WTC11 (cell line): Measurements from ENCODE around the gene FOXO3. TPM values are rescaled to one million over a fixed set of nuclear protein-coding genes. Genes with fewer than 3 reads are reported as not detected.
A peak's percentile ranks its signal among the peaks of the same experiment; 100 is the strongest.

Source experiments
- ATAC-seq: fragments of 200-7000 bp; cut with Tn5 transposase; 2 replicates; pipeline ENCODE4 v1.10.0; 2021; ENCODE audit warnings: mild to moderate bottlenecking, moderate library complexity
- CTCF ChIA-PET: fragments of 300-600 bp; sonication (Branson Sonifier 250); formaldehyde crosslinking; loops from one replicate; lab custom pipeline; 2021; ENCODE audit warnings: antibody characterized with exemption; lab: Charles Lee
- POLR2A ChIA-PET: fragments of 350-600 bp; sonication (Branson Sonifier 250); formaldehyde crosslinking; loops from one replicate; lab custom pipeline; 2021; ENCODE audit warnings: antibody characterized with exemption; lab: Charles Lee
- DNase-seq: peaks from one replicate; pipeline ENCODE4 v3.0.0; 2021; ENCODE audit warnings: low spot score
- H3K27ac Mint-ChIP-seq: 2 replicates; pipeline ENCODE4 v1.8.0; 2021; ENCODE audit warnings: mixed read lengths
- H3K27me3 Mint-ChIP-seq: 2 replicates; pipeline ENCODE4 v1.8.0; 2021; ENCODE audit warnings: low read depth, mild to moderate bottlenecking, moderate library complexity, mixed read lengths
- H3K36me3 Mint-ChIP-seq: 2 replicates; pipeline ENCODE4 v1.8.0; 2021; ENCODE audit warnings: mixed read lengths
- H3K4me1 Mint-ChIP-seq: 2 replicates; pipeline ENCODE4 v1.8.0; 2022; ENCODE audit warnings: mixed read lengths
- H3K4me3 Mint-ChIP-seq: 2 replicates; pipeline ENCODE4 v1.8.0; 2021; ENCODE audit warnings: mild to moderate bottlenecking, moderate library complexity, mixed read lengths
- H3K9me3 Mint-ChIP-seq: 2 replicates; pipeline ENCODE4 v1.8.0; 2021; ENCODE audit warnings: mixed read lengths
- CREB1 ChIP-seq: sonication (generic); formaldehyde crosslinking; IDR thresholded peaks from 2 replicates; pipeline ENCODE4 v1.8.0; 2023; ENCODE audit warnings: mild to moderate bottlenecking, missing genetic modification reagents
- ESRRA ChIP-seq: sonication (generic); formaldehyde crosslinking; IDR thresholded peaks from 2 replicates; pipeline ENCODE4 v1.8.1; 2022; ENCODE audit warnings: mild to moderate bottlenecking, missing genetic modification reagents, borderline replicate concordance
- FOXP1 ChIP-seq: sonication (generic); formaldehyde crosslinking; IDR thresholded peaks from 2 replicates; pipeline ENCODE4 v1.8.0; 2022; ENCODE audit warnings: missing genetic modification reagents, mild to moderate bottlenecking, moderate library complexity, borderline replicate concordance
- GABPB1 ChIP-seq: sonication (generic); formaldehyde crosslinking; IDR thresholded peaks from 2 replicates; pipeline ENCODE4 v1.8.1; 2023; ENCODE audit warnings: mild to moderate bottlenecking, missing genetic modification reagents
- GTF2I ChIP-seq: fragments of 250-450 bp; sonication (Bioruptor Pico); conservative IDR thresholded peaks from 2 replicates; pipeline ENCODE4 v1.4.0; 2021; ENCODE audit warnings: mild to moderate bottlenecking
- NFATC4 ChIP-seq: fragments of 250-450 bp; sonication (Bioruptor Pico); IDR thresholded peaks from 2 replicates; pipeline ENCODE4 v1.9.0; 2021; ENCODE audit warnings: mild to moderate bottlenecking
- NFE2L1 ChIP-seq: sonication (generic); formaldehyde crosslinking; IDR thresholded peaks from 2 replicates; pipeline ENCODE4 v1.8.1; 2023; ENCODE audit warnings: missing genetic modification reagents
- NFYB ChIP-seq: sonication (generic); formaldehyde crosslinking; conservative IDR thresholded peaks from 2 replicates; pipeline ENCODE4 v1.8.0; 2022; ENCODE audit warnings: low read depth, missing genetic modification reagents
- RELA ChIP-seq: sonication (generic); formaldehyde crosslinking; IDR thresholded peaks from 2 replicates; pipeline ENCODE4 v1.8.1; 2022; ENCODE audit warnings: missing genetic modification reagents, mild to moderate bottlenecking, borderline replicate concordance
- SMAD3 ChIP-seq: sonication (generic); formaldehyde crosslinking; IDR thresholded peaks from 2 replicates; pipeline ENCODE4 v1.8.0; 2022; ENCODE audit warnings: missing genetic modification reagents, mild to moderate bottlenecking, borderline replicate concordance
- TEAD1 ChIP-seq: sonication (generic); formaldehyde crosslinking; IDR thresholded peaks from 2 replicates; pipeline ENCODE4 v1.8.0; 2022; ENCODE audit warnings: mild to moderate bottlenecking, missing genetic modification reagents
- ZNF138 ChIP-seq: sonication (generic); formaldehyde crosslinking; conservative IDR thresholded peaks from 2 replicates; pipeline ENCODE4 v1.8.1; 2022; ENCODE audit warnings: mild to moderate bottlenecking, moderate library complexity, missing genetic modification reagents
- ZNF263 ChIP-seq: sonication (generic); formaldehyde crosslinking; IDR thresholded peaks from 2 replicates; pipeline ENCODE4 v1.8.1; 2022; ENCODE audit warnings: low read depth, mild to moderate bottlenecking, moderate library complexity, missing genetic modification reagents
- ZNF416 ChIP-seq: fragments of 250-450 bp; sonication (Bioruptor Pico); IDR thresholded peaks from 2 replicates; pipeline ENCODE4 v1.9.0; 2021; ENCODE audit warnings: mild to moderate bottlenecking, inconsistent platforms
- total RNA-seq: library from RNA; stranded (reverse); gene quantifications from 3 replicates; pipeline ENCODE4 v1.2.3, GENCODE V29; 2021
- TF ChIP-seq, protein P1 (sequence below): sonication (generic); formaldehyde crosslinking; IDR thresholded peaks from 2 replicates; pipeline ENCODE4 v1.8.0; 2023; ENCODE audit warnings: mild to moderate bottlenecking, missing genetic modification reagents
- TF ChIP-seq, protein P2 (sequence below): fragments of 250-450 bp; sonication (Bioruptor Pico); IDR thresholded peaks from 2 replicates; pipeline ENCODE4 v2.1.2; 2022; ENCODE audit warnings: mild to moderate bottlenecking, moderate library complexity
- TF ChIP-seq, protein P3 (sequence below): fragments of 250-450 bp; sonication (Bioruptor Pico); conservative IDR thresholded peaks from 2 replicates; pipeline ENCODE4 v1.9.0; 2021; ENCODE audit warnings: mild to moderate bottlenecking
- TF ChIP-seq, protein P4 (sequence below): sonication (generic); formaldehyde crosslinking; IDR thresholded peaks from 2 replicates; pipeline ENCODE4 v1.8.1; 2023; ENCODE audit warnings: mild to moderate bottlenecking, missing genetic modification reagents, moderate library complexity
- TF ChIP-seq, protein P5 (sequence below): sonication (generic); formaldehyde crosslinking; IDR thresholded peaks from 2 replicates; pipeline ENCODE4 v1.8.1; 2023; ENCODE audit warnings: mild to moderate bottlenecking, missing genetic modification reagents
- TF ChIP-seq, protein P6 (sequence below): sonication (generic); formaldehyde crosslinking; IDR thresholded peaks from 2 replicates; pipeline ENCODE4 v1.8.1; 2023; ENCODE audit warnings: mild to moderate bottlenecking, missing genetic modification reagents
- TF ChIP-seq, protein P7 (sequence below): fragments of 250-450 bp; sonication (Bioruptor Pico); IDR thresholded peaks from 2 replicates; pipeline ENCODE4 v1.9.0; 2021; ENCODE audit warnings: mild to moderate bottlenecking, borderline replicate concordance

FOXO3 gene
- total RNA-seq, 1 experiment from 2014 or later, result 15.6 TPM

DNA sequence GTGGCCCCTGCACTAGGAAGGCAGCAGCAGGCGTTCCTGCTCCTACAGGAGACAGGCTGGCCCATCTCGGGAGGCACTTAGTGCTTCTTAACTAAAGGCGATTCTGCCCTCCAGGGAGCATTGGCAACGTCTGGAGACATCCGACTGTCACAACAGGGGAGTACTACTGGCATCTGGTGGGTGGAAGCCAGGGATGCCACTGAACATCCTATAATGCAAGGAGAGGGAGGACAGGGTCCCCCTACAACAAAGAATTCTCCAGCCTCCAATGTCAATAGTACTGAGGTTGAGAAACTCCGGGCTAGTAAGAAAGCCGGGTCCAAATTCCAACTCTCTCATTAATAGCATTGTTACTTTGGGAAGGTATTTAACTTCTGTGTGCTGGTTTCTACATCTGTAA, 168.1 kb downstream of the FOXO3 start (continued):
- no peak for TF ChIP-seq TEAD1 (CRISPR knock-in tag)
- no peak for TF ChIP-seq SMAD3
- TF ChIP-seq RELA (CRISPR knock-in tag), result no peak
- no peak for TF ChIP-seq ZNF138 (CRISPR knock-in tag)
- TF ChIP-seq NFATC4, result no peak
- TF ChIP-seq, protein P1, sequence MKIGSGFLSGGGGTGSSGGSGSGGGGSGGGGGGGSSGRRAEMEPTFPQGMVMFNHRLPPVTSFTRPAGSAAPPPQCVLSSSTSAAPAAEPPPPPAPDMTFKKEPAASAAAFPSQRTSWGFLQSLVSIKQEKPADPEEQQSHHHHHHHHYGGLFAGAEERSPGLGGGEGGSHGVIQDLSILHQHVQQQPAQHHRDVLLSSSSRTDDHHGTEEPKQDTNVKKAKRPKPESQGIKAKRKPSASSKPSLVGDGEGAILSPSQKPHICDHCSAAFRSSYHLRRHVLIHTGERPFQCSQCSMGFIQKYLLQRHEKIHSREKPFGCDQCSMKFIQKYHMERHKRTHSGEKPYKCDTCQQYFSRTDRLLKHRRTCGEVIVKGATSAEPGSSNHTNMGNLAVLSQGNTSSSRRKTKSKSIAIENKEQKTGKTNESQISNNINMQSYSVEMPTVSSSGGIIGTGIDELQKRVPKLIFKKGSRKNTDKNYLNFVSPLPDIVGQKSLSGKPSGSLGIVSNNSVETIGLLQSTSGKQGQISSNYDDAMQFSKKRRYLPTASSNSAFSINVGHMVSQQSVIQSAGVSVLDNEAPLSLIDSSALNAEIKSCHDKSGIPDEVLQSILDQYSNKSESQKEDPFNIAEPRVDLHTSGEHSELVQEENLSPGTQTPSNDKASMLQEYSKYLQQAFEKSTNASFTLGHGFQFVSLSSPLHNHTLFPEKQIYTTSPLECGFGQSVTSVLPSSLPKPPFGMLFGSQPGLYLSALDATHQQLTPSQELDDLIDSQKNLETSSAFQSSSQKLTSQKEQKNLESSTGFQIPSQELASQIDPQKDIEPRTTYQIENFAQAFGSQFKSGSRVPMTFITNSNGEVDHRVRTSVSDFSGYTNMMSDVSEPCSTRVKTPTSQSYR, result no peak
- TF ChIP-seq ZNF263 (CRISPR knock-in tag), result no peak
- TF ChIP-seq, protein P2, sequence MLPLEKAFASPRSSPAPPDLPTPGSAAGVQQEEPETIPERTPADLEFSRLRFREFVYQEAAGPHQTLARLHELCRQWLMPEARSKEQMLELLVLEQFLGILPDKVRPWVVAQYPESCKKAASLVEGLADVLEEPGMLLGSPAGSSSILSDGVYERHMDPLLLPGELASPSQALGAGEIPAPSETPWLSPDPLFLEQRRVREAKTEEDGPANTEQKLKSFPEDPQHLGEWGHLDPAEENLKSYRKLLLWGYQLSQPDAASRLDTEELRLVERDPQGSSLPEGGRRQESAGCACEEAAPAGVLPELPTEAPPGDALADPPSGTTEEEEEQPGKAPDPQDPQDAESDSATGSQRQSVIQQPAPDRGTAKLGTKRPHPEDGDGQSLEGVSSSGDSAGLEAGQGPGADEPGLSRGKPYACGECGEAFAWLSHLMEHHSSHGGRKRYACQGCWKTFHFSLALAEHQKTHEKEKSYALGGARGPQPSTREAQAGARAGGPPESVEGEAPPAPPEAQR (CRISPR knock-in tag), result no peak
- no peak for TF ChIP-seq CREB1 (CRISPR knock-in tag)
- TF ChIP-seq, protein P3, sequence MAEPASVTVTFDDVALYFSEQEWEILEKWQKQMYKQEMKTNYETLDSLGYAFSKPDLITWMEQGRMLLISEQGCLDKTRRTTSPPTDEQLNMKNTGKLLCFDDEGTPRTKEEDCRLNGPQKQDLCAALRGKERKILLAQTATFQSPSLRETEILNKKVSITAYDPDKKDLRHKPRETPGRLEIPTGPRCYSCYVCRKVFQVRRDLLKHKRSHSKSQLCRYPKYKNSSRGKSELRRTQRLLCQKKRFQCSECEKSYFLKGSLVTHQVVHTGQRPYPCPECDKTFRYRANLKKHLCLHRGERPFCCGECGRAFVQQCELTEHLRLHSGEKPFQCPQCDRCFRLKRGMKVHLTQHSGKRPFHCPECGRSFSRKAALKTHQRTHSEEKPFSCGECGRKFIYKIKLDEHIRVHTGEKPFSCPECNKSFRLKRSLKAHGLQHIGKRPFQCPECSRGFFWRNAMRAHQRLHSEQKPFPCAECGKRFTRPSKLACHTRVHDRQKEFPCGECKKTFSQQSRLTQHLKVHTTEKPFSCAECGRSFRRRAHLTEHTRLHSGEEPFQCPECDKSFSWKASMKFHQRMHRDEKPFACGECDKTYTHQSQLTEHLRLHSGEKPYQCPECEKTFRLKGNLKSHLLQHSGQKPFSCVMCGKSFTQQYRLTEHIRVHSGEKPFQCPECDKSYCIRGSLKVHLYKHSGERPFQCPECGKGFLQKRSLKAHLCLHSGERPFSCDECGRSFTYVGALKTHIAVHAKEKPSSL, result no peak
- no peak for TF ChIP-seq ESRRA

DNA sequence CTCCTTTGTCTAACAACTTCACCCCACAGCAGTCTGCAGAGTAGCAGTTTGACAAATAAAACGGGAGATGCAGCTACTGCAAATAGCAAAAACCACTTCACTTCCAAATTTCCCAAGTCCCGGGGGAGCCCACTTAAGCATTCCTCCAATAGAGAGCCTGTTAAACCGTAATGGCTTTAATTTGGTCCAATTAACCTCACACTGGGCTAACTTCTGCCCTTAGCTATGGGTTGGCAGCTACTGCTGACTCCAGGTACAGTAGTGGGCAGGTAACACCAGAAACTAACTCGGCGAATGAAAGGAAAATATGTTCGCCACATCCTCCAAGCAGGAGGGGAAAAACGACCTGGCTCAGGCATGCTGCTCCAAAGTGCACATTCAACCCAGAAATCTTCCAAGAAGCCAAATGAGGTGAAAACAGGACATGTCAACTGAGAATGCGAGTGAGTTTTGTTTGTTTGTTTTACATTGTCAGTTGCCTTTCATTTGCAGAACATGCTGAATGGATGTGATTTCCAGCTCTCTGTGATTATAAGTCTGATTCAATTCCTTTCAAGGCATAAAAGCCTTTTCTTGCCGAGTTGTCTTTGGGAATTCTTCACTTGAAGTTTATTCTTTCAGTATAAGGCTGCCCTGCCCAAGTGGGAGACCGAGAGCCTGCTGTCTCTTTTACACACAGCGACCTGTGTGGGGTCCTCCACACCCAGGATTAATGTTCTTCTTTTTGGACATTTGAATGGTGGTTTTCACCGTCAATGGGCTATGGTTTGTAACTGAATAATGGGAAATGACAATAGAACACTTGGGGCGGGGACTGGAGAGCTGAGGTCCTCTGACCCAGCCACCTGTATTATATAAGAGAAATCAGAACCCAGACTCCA, 170.2 kb downstream of the FOXO3 start:
- H3K27ac Mint-ChIP-seq, result no peak overlapping the region
- no peaks in the 10 kb centered on the region for H3K9me3 Mint-ChIP-seq
- ATAC-seq (peak; percentile 74), DNase-seq (no peak)
- H3K4me3 Mint-ChIP-seq, result peak overlapping the region; percentile 40
- no peaks in the 10 kb centered on the region for H3K36me3 Mint-ChIP-seq
- POLR2A ChIA-PET, result interaction anchor here (0.7 kb wide), 1 partner anchor 16 kb away, joined by 5 read pairs; no protein-coding TSS in a partner anchor
- peaks cover 73% of the 10 kb centered on the region for H3K27me3 Mint-ChIP-seq
- H3K4me1 Mint-ChIP-seq, result peaks cover 60% of the 10 kb centered on the region
- CTCF ChIA-PET, result interaction anchor here (0.7 to 1.6 kb wide), 4 partner anchors 15 to 188 kb away, joined by 3 to 4 read pairs (median 3); no protein-coding TSS in a partner anchor
- TF ChIP-seq ZNF416 (CRISPR knock-in tag) (no peak), FOXP1 (CRISPR knock-in tag) (no peak), NFE2L1 (CRISPR knock-in tag) (no peak), GTF2I (CRISPR knock-in tag) (no peak), NFYB (CRISPR knock-in tag) (no peak), GABPB1 (CRISPR knock-in tag) (no peak)
- TF ChIP-seq, protein P4, sequence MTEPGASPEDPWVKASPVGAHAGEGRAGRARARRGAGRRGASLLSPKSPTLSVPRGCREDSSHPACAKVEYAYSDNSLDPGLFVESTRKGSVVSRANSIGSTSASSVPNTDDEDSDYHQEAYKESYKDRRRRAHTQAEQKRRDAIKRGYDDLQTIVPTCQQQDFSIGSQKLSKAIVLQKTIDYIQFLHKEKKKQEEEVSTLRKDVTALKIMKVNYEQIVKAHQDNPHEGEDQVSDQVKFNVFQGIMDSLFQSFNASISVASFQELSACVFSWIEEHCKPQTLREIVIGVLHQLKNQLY (CRISPR knock-in tag), result no peak
- TF ChIP-seq, protein P5, sequence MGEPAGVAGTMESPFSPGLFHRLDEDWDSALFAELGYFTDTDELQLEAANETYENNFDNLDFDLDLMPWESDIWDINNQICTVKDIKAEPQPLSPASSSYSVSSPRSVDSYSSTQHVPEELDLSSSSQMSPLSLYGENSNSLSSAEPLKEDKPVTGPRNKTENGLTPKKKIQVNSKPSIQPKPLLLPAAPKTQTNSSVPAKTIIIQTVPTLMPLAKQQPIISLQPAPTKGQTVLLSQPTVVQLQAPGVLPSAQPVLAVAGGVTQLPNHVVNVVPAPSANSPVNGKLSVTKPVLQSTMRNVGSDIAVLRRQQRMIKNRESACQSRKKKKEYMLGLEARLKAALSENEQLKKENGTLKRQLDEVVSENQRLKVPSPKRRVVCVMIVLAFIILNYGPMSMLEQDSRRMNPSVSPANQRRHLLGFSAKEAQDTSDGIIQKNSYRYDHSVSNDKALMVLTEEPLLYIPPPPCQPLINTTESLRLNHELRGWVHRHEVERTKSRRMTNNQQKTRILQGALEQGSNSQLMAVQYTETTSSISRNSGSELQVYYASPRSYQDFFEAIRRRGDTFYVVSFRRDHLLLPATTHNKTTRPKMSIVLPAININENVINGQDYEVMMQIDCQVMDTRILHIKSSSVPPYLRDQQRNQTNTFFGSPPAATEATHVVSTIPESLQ, result no peak
- TF ChIP-seq, protein P6, sequence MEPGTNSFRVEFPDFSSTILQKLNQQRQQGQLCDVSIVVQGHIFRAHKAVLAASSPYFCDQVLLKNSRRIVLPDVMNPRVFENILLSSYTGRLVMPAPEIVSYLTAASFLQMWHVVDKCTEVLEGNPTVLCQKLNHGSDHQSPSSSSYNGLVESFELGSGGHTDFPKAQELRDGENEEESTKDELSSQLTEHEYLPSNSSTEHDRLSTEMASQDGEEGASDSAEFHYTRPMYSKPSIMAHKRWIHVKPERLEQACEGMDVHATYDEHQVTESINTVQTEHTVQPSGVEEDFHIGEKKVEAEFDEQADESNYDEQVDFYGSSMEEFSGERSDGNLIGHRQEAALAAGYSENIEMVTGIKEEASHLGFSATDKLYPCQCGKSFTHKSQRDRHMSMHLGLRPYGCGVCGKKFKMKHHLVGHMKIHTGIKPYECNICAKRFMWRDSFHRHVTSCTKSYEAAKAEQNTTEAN (CRISPR knock-in tag), result no peak
- TF ChIP-seq, protein P7, sequence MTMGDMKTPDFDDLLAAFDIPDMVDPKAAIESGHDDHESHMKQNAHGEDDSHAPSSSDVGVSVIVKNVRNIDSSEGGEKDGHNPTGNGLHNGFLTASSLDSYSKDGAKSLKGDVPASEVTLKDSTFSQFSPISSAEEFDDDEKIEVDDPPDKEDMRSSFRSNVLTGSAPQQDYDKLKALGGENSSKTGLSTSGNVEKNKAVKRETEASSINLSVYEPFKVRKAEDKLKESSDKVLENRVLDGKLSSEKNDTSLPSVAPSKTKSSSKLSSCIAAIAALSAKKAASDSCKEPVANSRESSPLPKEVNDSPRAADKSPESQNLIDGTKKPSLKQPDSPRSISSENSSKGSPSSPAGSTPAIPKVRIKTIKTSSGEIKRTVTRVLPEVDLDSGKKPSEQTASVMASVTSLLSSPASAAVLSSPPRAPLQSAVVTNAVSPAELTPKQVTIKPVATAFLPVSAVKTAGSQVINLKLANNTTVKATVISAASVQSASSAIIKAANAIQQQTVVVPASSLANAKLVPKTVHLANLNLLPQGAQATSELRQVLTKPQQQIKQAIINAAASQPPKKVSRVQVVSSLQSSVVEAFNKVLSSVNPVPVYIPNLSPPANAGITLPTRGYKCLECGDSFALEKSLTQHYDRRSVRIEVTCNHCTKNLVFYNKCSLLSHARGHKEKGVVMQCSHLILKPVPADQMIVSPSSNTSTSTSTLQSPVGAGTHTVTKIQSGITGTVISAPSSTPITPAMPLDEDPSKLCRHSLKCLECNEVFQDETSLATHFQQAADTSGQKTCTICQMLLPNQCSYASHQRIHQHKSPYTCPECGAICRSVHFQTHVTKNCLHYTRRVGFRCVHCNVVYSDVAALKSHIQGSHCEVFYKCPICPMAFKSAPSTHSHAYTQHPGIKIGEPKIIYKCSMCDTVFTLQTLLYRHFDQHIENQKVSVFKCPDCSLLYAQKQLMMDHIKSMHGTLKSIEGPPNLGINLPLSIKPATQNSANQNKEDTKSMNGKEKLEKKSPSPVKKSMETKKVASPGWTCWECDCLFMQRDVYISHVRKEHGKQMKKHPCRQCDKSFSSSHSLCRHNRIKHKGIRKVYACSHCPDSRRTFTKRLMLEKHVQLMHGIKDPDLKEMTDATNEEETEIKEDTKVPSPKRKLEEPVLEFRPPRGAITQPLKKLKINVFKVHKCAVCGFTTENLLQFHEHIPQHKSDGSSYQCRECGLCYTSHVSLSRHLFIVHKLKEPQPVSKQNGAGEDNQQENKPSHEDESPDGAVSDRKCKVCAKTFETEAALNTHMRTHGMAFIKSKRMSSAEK (CRISPR knock-in tag), result no peak
